KBM-7 (cell line): Measurements from ENCODE around the gene HOOK2.

Experiments used
- DNase-seq: peaks from one replicate; pipeline ENCODE4 v3.0.0-alpha.2; 2015
- in situ Hi-C: fragments of 300-500 bp; cut with MboI; formaldehyde crosslinking; loops from 2 replicates; pipeline ENCODE4 v1.14.3; 2020; ENCODE audit warnings: low sequenced_read_pairs, low pct_unique_long_range_greater_than_20kb, mixed read lengths

HOOK2 gene

GRCh38 chr19:12784394-12784870 lies 9.1 kb upstream of the HOOK2 start:
- in situ Hi-C loops: no loop called here
- no peak for DNase-seq

GRCh38 chr19:12783849-12784393 lies 8.6 kb upstream of the HOOK2 start:
- in situ Hi-C loops: no loop called here
- DNase-seq: no peak

DNA sequence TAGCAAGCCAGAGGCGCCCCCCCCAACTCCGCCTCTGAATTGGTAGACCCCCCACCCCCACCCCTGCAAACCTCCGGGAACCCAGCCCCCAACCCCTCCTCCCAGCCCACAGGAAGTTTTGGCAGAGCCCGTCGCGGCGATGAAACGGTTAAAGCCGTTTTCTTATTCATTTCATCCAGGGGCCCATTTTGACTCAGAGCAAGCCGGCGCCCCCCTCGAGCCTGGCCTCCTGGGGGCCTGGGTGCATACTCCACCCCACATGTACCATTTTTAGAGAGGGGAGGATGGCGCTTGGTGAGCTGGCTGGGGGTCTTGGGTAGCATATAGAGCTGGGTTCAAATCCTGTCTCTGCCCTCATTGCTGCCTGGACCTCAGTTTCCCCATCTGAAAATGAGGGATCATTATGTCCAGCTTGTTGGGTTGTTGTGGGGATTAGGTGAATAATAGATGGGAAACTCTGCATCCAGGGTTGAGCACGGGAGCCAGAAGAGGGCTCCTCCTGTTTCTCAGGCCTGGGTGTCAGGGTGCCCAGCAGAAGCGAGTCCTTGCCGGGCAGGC lies 8.0 kb upstream of the HOOK2 start:
- no peak for DNase-seq
- in situ Hi-C loops: no loop called here

DNA sequence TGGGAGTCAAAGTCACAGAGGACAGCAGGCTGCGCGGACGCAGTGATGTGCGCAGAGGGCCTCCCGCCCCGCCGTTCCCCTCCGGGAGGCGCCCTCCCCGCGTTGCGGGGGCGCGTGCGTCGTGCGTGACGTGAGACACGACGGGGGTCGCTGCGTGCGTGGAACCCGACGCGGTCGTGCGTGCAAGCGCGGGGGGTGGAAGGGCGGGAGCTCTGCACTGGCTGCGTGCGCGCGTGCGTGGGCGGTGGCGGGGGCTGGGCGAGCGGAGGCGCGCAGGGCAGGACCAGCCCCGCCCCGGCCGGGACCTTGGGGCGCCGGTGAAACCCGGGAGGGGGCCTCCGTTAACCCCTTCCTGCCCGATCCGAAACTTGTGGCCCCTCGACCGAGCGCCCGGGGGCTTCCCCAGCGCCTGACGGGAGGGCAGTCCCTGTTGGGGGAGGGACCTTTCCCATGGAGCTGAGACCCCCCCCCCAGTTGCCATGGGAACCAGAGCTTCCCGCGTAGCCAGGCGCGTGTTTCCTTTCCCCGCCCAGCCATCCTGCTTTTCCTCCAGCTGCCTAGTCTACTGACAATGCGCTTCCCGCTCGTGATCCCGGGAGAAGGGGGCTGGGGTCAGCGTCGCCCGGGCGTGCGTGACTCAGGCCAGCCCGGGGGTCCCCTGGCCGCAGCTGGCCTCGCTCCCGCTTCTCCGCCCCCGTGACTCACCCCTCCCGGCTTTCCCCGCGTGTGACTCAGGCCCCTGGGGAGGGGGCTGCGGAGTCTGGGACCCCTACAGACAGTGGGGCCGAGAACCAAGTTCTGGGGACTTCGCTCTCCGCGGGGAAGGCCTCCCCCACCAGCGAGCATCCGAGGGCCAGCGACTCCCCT lies 7.3 kb upstream of the HOOK2 start:
- in situ Hi-C loops: no loop called here
- peak; percentile 77 for DNase-seq

DNA sequence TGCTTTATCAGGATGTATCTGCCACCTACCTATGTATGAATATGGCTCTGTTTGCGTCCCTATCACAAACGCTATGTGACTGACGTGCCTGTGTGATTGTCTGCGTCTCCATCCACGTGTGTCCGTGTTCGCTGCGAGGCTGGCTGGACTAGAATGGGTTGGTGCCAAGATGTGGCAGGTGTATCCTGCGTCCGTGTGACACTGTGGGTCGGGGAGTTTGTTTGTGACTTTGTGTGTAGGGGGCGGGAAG lies 6.7 kb upstream of the HOOK2 start:
- no peak for DNase-seq
- in situ Hi-C loops: no loop called here

DNA sequence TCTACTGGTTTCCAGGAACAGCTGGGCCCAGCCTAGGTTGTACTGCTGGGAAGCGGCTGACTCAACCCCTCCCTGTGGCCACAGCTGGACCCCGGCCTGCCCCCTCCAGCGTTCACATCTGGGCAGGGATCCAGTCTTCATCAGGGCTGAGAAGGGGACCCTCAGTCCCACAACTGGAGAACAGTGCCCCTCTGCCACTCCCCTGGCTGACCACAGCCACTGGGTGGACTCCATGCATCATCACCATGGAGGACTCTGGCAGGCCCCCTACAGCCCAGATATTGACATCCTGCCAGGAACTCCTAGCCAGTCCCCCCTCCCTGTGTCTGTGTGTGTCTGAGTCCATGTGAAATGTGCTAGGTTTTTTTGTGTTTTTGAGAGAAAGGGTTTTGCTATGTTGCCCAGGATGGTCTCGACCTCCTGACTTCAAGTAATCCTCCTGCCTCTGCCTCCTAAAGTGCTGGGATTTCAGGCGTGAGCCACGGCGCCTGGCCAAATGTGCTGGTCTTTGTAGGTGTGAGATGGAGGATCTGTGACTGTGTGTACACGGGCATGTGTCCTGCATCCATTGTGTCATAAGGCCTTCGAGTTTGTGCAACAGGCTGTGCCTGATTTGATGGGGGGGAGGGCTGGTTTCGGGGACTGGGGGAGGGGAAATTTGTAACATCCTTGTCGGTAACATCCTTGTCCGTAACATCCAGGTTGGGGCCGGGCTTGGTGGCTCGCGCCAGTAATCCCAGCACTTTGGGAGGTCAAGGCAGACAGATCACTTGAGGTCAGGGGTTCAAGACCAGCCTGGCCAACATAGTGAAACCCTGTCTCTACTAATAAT lies 4.0 kb upstream of the HOOK2 start:
- peak; percentile 29 for DNase-seq
- in situ Hi-C loops: no loop called here

- in situ Hi-C loops: no loop called here
- DNase-seq: no peak
Observed at GRCh38 chr19:12778905-12779161, 3.5 kb upstream of the HOOK2 start.

DNA sequence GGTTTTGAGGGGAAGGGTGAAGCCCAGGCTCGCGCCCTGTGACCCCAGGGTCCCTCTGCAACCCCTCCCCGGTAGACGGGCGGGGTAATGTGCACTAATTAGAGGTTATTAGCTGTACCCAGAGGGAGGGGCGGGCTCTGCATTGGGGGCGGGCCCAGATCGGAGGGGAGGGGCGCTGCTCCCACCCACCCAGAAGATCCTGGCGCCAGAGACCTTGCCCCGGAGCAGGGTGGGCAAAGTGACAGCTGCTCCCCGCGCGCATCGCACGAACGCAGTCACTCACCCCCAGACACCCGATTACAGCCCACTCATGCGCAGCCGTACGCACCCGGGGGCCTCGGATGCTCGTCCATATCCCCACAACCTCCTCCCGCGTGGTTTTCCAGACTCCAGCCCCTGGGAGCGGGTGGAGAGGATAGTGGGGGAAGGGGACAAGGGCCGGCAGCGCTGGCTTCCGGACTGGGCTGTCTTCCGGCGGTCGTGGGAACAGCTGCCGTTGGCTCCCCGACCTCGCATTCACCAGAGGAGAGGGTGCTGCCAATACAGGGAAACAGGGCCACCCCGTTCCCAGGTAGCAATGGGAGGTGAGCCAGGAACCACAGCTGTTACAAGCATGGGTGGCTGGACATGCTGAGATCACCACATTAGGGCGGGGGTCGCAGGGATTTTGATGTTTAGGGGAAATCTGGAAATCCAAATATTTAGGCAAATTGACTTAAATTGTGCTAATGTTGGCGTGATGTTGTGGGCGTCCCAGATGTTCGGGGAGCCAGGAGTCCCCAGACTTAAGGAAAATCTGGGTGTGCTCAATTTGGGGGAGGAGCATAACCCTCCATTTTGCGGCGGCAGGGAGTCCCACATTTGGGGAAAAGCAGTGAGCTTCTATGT lies 2.9 kb upstream of the HOOK2 start:
- in situ Hi-C loops: no loop called here
- DNase-seq: peak; percentile 54

DNA sequence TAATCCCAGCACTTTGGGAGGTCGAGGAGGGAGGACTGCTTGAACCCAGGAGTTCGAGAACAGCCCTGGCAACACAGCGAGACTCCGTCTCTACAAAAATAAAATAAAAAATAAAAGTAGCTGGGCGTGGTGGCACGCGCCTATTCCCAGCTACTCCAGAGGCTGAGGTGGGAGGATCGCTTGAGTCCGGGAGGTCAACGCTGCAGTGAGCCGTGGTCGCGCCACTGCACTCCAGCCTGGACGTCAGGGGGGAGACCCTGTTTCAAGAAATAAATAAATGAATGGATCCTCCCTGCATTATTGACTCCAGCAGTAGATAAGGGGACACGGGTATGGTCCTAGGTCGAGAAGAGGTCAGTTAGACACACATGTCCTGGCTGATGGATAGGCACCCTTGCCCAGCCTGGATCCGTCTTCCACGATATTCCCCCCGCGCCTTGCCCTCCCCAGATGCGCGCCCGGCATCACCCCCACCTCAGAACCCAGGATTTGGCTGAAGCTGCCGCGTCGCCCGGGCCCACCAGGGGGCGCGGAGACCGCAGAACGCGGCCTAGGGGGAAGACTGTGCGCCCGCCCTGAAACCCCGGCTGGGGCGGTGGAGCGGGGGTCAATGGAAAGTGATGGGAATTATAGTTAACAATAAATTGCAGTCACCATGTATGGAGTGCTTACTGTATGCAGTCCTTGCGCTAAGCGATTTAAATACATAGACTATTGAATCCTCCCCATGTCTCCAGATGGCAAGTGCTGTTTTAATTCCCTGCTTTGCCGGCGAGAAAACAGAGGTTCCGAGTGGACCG lies 2.1 kb upstream of the HOOK2 start:
- DNase-seq: peak; percentile 83
- in situ Hi-C loops: no loop called here

DNA sequence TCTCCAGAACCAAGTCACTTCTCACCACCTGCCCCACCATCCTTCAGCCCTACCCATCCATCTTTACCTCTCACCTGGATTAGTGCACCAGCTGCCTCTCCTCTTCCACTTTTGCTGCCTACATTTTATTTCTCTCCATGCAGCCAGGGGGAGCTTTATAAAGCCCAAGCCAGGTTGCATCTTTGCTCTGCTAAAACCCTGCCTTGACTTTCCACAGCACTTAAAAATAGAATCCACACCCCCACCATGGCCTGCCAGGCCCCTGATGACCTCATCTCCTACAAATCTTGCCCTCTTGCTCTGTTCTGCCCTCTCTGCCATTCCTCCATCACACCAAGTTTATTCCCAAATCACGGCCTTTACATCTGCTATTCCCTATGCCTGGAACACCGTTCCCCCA lies 1.8 kb downstream of the HOOK2 start:
- in situ Hi-C loops: no loop called here
- DNase-seq: peak; percentile 39

GRCh38 chr19:12772323-12772722 lies 3.0 kb downstream of the HOOK2 start:
- in situ Hi-C loops: no loop called here
- no peak for DNase-seq

GRCh38 chr19:12770922-12771321 lies 4.4 kb downstream of the HOOK2 start:
- in situ Hi-C loops: no loop called here
- no peak for DNase-seq

DNA sequence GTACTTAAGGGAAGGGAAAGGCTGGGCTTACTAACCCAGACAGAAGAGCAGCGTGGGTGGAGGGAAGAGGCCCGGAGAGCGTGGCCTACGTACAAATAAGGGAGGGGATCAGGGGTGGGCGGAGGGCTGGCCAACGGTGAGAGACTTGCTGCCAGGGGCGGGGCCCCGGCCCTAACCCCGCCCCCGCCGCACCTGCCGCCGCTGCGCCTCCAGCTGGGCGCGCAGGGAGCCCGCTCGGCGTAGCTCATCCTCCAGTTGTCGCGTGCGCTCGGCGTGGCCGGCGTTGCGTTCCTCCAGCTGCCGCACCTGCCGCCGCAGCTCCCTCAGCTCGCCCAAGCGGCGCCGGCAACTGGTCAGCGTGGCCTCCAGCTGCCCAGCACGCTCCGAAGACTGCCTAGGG lies 5.7 kb downstream of the HOOK2 start:
- DNase-seq: no peak
- in situ Hi-C loops: no loop called here

DNA sequence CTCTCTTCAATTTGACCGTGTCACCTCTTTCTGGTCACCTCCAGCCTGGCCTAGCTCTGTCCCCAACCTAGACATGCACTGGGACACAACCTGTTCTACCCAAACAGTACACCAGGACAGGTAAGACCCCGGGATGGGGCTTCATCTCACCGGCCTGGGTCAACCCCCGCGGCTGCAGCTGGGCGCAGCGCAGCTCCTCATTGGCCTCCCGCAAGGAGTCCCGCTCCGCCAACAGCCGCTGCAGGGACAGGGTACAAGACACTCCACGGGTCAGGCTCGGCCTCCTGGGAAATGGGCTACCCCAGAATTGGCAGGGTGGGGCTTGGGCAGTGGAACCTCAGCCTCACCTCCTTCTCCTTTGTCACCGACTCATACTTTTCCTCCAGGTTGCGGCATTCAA lies 7.7 kb downstream of the HOOK2 start:
- DNase-seq: no peak
- in situ Hi-C loops: no loop called here

- no peak for DNase-seq
- in situ Hi-C loops: no loop called here
Observed at GRCh38 chr19:12767150-12767549, 8.2 kb downstream of the HOOK2 start.

- no peak for DNase-seq
- in situ Hi-C loops: no loop called here
Observed at GRCh38 chr19:12766051-12766521, 9.3 kb downstream of the HOOK2 start.

- in situ Hi-C loops: no loop called here
- DNase-seq: no peak
Observed at GRCh38 chr19:12764698-12765097, 10.7 kb downstream of the HOOK2 start.

DNA sequence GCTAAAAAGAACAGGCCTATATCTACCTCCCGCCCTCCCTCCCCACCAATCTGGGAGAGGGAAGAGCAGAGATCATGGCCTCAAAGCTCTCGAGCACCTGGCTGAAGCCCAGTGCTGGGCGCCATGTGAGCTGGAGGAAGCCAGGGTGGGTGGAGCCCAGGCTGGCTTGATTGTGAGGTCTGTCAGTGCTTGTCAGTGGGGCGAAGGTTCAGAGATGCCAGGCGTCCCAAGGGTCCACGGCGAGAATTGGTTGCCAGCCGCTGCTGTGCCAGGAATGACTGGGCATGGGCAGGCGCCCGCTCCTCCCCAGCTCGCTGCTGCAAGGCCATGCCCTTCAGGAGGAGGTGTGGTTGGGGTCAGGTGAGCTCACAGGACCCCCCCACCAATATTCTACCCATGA lies 12.3 kb downstream of the HOOK2 start:
- in situ Hi-C loops: no loop called here
- no peak for DNase-seq
